Body of pancreas (tissue), 4 donors: Measurements from ENCODE around the gene GALE. TPM values are rescaled to one million over a fixed set of nuclear protein-coding genes. Genes with fewer than 3 reads are reported as not detected.
"Not testable (repeated sequence)": the region's sequence is repeated elsewhere in the genome, so short reads cannot be mapped to it uniquely, and the experiment has no call there.

Experiments used
- ATAC-seq: fragments of 150-250 bp; one replicate; pipeline ENCODE4 v1.9.1; 2016
- DNase-seq, 4 donors: peaks; one replicate each; pipeline ENCODE4 v3.0.0-alpha.2; 2019
- H3K27ac ChIP-seq, 4 donors: fragments of 200-600 bp; sonication (generic); 1 replicate in 3 of 4; 2 replicates in 1 of 4; pipeline versions ENCODE4 v1.5.1 to v1.6.1; 2016 to 2019; ENCODE audit warnings: mild to moderate bottlenecking in 1 of 4, mixed read lengths in 1 of 4, moderate library complexity in 1 of 4
- H3K27me3 ChIP-seq, 2 donors: fragments of 200-600 bp; sonication (generic); one replicate each; pipeline ENCODE4 v1.6.0; 2016; ENCODE audit warnings: mild to moderate bottlenecking in 1 of 2
- H3K36me3 ChIP-seq, 2 donors: fragments of 200-600 bp; sonication (generic); replicated peaks in 1 of 2; 2 replicates each; pipeline ENCODE4 v1.5.1; 2016; ENCODE audit warnings: low read depth in 2 of 2; ENCODE audit not compliant: insufficient read depth in 1 of 2
- H3K4me1 ChIP-seq: fragments of 200-600 bp; sonication (generic); one replicate; pipeline ENCODE4 v1.6.0; 2016
- H3K4me3 ChIP-seq, 2 donors: fragments of 200-600 bp; sonication (generic); 1 replicate in 1 of 2; 2 replicates in 1 of 2; pipeline ENCODE4 v1.5.1; 2016 to 2019
- H3K9me3 ChIP-seq, 3 donors: fragments of 200-600 bp; sonication (generic); 1 replicate in 2 of 3; 2 replicates in 1 of 3; pipeline ENCODE4 v1.5.1; 2016
- POLR2A ChIP-seq, 3 donors: fragments of 450-650 bp; IDR thresholded peaks; one replicate each; pipeline ENCODE4 v1.6.1; 2016; ENCODE audit warnings: antibody characterized with exemption in 3 of 3, mild to moderate bottlenecking in 2 of 3
- WGBS, 2 donors: methylation state at CpG; one replicate each; pipeline ENCODE4 v1.1.5; 2017; 5-methylcytosine and 5-hydroxymethylcytosine counted together
- intact Hi-C: fragments of 100-400 bp; cut with DNase I; formaldehyde crosslinking; loops from one replicate; pipeline ENCODE4 v1.15.1; 2023
- total RNA-seq, 2 donors: library from RNA; depleted of rRNA; stranded (reverse); fragments of >200 nt; gene quantifications; one replicate each; pipeline ENCODE4 v1.1.0, GENCODE V29; 2016
- TF ChIP-seq, protein P1 (sequence below), 7 experiments: fragments of 450-650 bp in 4 of 7; fragments of 200-600 bp in 3 of 7; sonication (generic) in 3 of 7; IDR thresholded peaks; one replicate each; pipeline ENCODE4 v1.5.1; 2016 to 2019; ENCODE audit warnings: antibody characterized with exemption in 7 of 7

The GALE gene
- total RNA-seq, 2 donors from 2014 or later = 29.3 to 32.7 TPM

DNA sequence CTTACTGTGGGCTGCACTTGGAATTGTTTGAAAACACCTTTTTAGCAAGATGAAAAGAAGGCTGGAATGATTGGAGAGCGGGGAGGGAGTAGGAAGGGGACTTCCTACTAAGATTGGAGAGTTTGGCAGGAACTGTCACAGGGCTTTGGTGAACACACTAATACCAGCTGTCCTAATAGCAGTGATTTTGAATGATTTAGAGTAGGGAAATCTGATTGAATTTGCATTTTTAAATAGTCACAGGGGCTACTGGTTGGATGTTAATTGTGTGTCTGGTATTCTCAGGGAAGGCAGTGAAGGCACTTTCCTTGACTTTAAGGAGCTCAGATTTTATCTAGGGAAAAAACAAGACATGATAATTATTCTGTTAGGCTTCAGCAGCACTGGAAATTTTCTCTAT lies 27.2 kb upstream of the GALE start:
- no peak overlapping the region for H3K27ac ChIP-seq
- peaks cover 10% of the 10 kb centered on the region for H3K4me1 ChIP-seq
- TF ChIP-seq, protein P1, sequence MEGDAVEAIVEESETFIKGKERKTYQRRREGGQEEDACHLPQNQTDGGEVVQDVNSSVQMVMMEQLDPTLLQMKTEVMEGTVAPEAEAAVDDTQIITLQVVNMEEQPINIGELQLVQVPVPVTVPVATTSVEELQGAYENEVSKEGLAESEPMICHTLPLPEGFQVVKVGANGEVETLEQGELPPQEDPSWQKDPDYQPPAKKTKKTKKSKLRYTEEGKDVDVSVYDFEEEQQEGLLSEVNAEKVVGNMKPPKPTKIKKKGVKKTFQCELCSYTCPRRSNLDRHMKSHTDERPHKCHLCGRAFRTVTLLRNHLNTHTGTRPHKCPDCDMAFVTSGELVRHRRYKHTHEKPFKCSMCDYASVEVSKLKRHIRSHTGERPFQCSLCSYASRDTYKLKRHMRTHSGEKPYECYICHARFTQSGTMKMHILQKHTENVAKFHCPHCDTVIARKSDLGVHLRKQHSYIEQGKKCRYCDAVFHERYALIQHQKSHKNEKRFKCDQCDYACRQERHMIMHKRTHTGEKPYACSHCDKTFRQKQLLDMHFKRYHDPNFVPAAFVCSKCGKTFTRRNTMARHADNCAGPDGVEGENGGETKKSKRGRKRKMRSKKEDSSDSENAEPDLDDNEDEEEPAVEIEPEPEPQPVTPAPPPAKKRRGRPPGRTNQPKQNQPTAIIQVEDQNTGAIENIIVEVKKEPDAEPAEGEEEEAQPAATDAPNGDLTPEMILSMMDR (IDR thresholded peaks at IDR 0.05) = no peak
- TF ChIP-seq POLR2A (IDR thresholded peaks at IDR 0.05) = no peak
- no peak for ATAC-seq
- intact Hi-C loops = no loop called here
- no peaks in the 10 kb centered on the region for H3K36me3 ChIP-seq
- H3K9me3 ChIP-seq = no peaks in the 10 kb centered on the region
- 87 to 96% methylated on average over 1 of the region's 1 CpG for WGBS, 2 donors
- DNase-seq = no peak
- no peaks in the 10 kb centered on the region for H3K27me3 ChIP-seq
- H3K4me3 ChIP-seq = no peak overlapping the region

DNA sequence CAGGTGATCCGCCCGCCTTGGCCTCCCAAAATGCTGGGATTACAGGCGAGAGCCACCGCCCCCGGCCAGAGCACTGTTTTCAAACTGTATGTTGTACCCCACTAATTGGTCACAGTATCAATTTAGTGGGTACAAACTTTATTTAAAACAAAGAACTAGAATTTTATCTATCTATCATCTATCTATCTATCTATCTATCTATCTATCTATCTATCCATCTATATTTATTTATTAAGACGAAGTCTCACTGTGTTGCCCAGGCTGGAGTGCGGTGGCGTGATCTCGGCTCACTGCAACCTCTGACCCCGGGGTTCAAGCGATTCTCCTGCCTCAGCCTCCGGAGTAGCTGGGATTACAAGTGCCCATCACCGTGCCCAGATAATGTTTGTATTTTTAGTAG lies 26.0 kb upstream of the GALE start:
- intact Hi-C loops, H3K4me3 ChIP-seq: not testable (repeated sequence)

DNA sequence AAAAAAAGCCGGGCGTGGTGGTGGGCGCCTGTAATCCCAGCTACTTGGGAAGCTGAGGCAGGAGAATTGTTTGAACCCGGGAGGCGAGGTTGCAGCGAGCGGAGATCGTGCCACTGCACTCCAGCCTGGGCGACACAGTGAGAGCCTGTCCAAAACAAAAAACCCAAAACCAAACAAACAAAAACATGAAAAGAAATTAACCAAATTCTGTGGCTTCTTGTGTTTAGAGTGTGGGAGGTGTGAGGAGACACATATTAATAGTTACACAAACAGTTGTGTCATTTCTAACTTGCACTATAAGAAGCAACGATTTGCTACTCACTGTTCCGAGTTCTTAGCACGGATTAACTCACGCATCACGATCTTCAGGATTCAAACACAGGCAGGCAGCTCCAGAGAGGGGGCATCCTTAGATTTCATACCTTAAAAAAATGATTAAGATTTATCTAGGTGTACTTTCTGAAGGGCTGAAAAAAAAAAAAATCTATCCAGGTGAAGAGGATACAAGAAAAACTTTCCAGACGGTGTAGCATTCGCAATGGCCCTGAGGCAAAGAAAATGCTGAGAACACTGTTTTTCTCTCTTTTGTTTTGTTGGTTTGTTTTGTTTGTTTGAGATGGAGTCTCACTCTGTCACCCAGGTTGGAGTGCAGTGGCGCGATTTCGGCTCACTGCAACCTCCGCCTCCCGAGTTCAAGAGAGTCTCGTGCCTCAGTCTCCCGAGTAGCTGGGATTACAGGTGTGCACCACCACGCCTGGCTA lies 25.4 kb upstream of the GALE start:
- ATAC-seq (peak; percentile 10), DNase-seq (no peak)
- H3K27me3 ChIP-seq = no peaks in the 10 kb centered on the region
- TF ChIP-seq POLR2A (IDR thresholded peaks at IDR 0.05) = no peak
- TF ChIP-seq, protein P1 (IDR thresholded peaks at IDR 0.05) = no peak
- H3K36me3 ChIP-seq = no peaks in the 10 kb centered on the region
- intact Hi-C loops = no loop called here
- H3K9me3 ChIP-seq = no peaks in the 10 kb centered on the region
- 44 to 49% methylated on average over 23 to 24 of the region's 24 CpGs for whole genome bisulfite sequencing, 2 donors
- H3K4me3 ChIP-seq = peak overlapping the region in 1 of 2 donors; percentile 99
- H3K4me1 ChIP-seq = peaks cover 10% of the 10 kb centered on the region
- H3K27ac ChIP-seq = peak overlapping the region in 3 of 4 donors; percentile 78 to 94 (median 90)

More for the DNA sequence above, 26.0 kb upstream of the GALE start:
- DNase-seq, H3K9me3 ChIP-seq, ATAC-seq, H3K36me3 ChIP-seq, H3K27me3 ChIP-seq, H3K27ac ChIP-seq: not testable (repeated sequence)
- H3K4me1 ChIP-seq = peaks cover 10% of the 10 kb centered on the region
- 91% methylated on average over 13 of the region's 13 CpGs for WGBS, 2 donors

DNA sequence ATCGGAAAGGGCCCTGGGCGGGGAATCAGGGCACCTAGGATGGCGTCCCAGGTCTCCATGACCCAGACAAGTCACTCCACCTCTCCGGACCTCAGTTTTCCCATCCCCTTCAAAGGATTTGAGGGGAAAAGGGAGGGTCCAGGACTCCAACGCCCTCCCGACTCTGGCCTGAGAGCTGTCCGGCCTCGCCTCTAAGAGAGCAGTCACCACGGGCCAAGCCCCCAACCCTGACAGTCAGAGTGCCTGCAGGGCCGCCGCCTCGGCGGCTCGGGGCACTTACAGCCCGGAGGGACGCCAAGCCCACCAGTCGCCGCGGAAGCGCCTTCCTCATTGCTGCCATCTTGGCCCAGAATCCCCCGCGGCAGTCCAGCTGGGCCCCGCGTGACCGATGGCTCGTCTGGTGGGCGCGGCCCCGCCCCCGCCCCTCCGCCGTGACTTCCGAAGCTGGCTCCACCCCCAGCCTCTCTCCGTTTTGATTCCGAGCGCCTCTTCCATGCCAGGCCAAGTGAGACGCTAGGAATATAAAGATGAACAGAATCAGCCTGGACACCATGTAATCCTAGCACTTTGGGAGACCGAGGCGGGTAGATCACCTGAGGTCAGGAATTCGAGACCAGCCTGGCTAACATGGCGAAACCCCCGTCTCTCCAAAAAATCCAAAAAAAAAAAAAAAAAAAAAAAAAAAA lies 24.7 kb upstream of the GALE start, which contains the start of gene HMGCL:
Gene HMGCL, minus strand, starts transcription at position 354 of the 686 bp plus-strand sequence. Its CDS starts 14 bp downstream, at position 340.
- Histone ChIP-seq H3K4me1 (peaks cover 10% of the 10 kb centered on the region), H3K27me3 (no peaks in the 10 kb centered on the region), H3K9me3 (no peaks in the 10 kb centered on the region), H3K4me3 (peak within 1 kb of the TSS; percentile 72 to 99), H3K36me3 (no peaks in the 10 kb centered on the region), H3K27ac (peak within 1 kb of the TSS; percentile 55 to 94 (median 84))
- DNase-seq (peak; percentile 88 to 96 (median 92)), ATAC-seq (peak; percentile 99)
- WGBS, 2 donors = 0 to 4% methylated on average over 5 to 35 of the region's 42 CpGs
- TF ChIP-seq POLR2A (IDR thresholded peaks at IDR 0.05) = peak; percentile 74 to 92 (median 91)
- TF ChIP-seq, protein P1 (IDR thresholded peaks at IDR 0.05) = peak in 1 of 7 experiments; percentile 8
- intact Hi-C loops = no loop called here

DNA sequence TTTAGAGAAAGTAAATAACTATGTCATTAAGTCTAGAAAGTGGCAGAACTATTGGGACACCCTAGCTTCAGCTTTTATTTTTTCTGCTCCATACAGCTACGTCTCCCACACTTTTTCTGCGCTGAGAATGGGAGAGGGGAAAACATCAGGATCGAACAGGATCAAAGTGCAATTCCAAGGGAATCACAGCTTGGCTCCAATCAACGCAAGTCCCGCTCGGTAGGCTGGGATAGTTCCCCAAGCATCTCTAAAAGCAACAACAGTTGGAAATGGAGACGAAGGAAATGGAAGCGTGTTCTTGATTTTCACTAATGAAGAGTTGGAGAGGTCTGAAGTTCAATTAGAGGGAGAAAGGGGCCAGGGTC lies 24.1 kb upstream of the GALE start:
- no peaks in the 10 kb centered on the region for H3K36me3 ChIP-seq
- H3K4me3 ChIP-seq = peak overlapping the region; percentile 72 to 99
- peaks cover 10% of the 10 kb centered on the region for H3K4me1 ChIP-seq
- H3K9me3 ChIP-seq = no peaks in the 10 kb centered on the region
- WGBS, 2 donors = 1 to 2% methylated on average over 8 of the region's 8 CpGs
- TF ChIP-seq, protein P1 (IDR thresholded peaks at IDR 0.05) = no peak
- no peak for TF ChIP-seq POLR2A (IDR thresholded peaks at IDR 0.05)
- peak overlapping the region; percentile 55 to 94 (median 84) for H3K27ac ChIP-seq
- intact Hi-C loops = no loop called here
- no peaks in the 10 kb centered on the region for H3K27me3 ChIP-seq
- ATAC-seq (no peak), DNase-seq (no peak)
